Suppressor macrophage (primary cell): ENCODE results near the gene LRPAP1.
"Not testable (repeated sequence)": the region's sequence is repeated elsewhere in the genome, so short reads cannot be mapped to it uniquely, and the experiment has no call there.

Experiments used
- DNase-seq, 4 experiments: peaks; one replicate each; pipeline ENCODE4 v3.0.0-alpha.2; 2020 to 2022

LRPAP1 gene

DNA sequence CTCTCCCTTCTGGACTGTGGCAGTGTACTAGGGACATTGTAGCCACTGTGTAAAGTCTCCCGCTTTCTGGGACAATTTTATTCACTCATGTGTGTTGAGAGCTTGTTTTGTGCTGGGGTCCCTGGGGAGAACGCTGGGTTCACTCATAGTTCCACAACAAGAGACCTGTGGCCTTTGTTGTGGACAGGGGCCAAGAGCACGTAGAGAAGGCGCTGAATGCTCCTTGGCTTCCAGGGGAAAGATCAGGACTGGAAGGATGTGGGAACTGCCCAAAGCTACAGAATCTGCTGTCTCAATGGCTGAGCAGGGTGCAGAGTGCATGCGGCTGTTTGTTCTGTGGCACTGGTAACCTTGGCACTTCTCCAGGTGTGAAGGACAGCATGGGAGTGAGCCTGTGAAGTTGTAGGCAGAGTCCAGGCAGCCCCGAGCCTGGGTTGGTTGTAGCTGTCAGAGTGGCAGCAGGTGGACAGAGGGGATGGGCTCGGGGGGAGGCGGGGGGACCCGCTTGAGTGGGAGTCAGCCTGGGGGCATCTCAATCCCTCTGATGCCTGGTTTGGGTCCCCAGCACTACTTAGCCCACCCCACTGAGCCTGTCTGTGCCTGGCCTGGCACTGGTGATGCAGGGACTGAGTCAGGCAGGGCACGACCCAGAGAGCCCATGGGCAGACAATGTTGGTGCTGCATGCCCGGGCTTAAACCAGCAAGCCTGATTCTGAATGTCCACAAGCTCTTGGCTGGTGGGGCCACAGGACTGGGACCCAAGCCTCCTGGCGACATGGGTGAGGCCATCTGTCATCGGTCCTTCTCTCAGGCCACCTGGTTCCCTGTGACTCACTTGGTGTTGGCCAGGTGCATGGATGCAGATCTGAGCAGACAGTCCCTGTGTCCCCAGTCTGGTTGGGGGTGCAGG, 27.4 kb upstream of the LRPAP1 start:
- not testable (repeated sequence) for DNase-seq

DNA sequence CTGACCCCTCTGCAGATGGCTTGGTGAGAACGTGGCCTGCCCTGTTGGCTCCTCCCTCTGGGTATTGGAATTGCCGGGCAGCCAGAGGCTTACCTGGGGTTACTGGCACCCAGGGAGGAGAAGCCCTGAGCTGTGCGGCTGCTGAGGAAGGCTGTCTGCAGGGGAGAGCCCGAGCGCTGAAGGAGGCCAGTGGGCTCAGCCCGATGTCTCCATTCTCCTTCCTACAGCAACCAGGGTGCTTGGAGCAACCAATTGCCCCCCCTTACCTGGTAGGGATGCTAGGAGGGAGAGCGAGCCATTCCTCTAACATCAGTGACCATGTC, 26.3 kb upstream of the LRPAP1 start:
- DNase-seq = not testable (repeated sequence)

DNA sequence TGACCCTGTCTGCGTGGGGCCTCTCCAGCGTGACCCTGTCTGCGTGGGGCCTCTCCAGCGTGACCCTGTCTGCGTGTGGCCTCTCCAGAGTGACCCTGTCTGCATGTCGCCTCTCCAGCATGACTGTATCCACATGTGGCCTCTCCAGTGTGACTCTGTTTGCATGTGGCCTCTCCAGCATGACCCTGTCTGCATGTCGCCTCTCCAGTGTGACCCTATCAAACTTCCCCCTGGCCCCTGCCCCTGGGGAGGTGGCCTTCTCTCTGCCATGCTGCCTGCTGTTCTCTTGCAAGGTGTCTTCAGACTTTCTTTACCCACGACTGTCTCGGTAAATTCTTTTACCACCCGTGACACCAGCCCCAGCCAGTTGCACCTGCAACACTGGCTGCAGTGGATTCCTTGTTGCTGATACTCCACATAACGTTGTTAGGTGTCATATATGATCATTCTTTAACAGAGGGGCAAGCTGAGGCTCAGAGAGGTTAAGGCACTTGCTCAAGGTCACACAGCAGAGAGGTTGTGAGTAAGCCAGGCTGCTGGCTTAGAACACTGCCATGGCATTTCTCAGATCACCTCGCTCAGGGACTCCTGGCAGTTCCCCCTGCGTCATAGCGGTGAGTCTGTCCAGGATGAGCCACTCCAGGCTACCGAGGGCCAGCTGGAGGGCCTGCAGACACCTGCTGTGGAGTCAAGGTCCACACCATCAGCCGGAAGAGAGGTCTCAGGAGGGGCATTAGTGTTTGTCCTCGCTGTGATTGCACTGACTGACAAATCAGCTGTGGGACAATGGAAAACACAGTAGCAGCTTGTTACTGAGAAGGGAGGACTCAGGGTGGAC, 25.7 kb upstream of the LRPAP1 start:
- peak; percentile 17 to 46 (median 28) for DNase-seq

DNA sequence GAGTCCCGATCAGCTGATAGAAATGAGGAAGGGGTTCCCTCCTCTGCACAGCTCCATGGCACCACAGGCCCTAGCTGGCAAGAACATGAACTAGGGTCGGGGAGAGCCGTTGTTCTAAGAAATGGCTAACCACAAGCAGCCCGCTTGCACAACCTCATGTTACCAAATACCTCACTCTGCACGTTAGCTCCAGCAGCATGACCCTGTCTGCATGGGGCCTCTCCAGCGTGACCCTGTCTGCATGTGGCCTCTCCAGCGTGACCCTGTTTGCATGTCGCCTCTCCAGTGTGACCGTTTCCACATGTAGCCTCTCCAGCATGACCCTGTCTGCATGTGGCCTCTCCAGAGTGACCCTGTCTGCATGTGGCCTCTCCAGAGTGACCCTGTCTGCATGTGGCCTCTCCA, 24.9 kb upstream of the LRPAP1 start:
- DNase-seq = peak; percentile 94 to 97 (median 94)

DNA sequence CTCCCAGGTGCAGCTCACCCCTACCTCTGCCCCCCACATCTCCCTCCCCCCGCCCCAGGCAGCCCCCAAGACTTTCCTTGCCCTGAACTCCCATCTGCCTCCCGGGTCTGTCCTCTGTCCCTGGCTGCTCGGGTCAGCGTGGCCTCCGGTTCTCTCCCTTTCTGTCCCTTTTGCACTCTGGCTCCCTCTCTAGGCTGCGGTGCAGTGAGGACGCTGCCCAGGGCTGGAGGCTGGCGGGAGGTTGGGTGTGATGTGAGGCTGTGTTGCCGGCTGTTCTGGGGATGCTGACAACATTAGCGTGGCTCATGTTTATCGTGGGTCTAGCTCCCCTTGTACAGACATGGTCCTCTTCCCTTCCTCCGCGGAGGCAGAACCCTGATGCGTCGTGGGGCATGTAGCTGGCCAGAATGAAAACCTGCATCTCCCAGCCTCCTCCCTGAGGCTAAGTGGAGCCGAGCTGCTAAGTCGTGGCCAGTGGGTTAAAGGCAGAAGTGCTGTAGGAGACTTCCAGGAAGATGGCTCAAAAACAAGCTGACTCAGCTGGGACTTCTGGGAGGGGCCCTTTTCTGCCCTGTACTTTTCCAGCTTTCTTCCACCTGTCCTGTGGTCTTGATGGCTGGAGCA, 24.1 kb upstream of the LRPAP1 start:
- DNase-seq = peak in 3 of 4 experiments; percentile 11 to 50 (median 44)

DNA sequence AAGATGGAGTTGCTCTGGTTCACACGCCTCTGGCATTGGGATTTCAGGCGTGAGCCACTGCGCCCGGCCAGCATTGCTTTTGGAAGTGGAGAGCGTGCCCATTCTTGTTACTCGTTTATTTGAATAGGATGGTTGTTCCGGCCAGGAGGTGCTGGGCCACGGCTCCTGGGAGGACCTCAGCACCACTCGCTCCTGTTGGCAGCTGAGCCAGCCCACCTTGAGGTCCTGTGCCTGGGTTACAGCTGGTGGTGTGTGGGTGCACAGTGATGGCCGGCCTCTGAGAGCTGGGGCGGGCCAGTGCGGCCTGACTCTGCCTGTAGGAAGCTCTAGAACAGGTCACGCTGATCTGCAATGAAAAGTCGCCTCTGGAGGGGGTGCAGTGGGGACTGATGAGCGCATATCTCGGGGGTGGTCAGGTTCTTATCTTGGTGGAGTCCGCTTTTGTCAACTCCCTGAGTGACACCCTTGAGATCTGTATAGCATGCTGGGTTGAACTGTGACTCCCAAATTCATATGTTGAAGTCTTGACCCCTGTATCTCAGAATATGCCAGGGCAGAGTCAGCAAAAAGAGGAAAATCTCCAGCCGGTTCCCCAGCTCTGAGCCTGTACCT, 23.3 kb upstream of the LRPAP1 start:
- DNase-seq = not testable (repeated sequence)

DNA sequence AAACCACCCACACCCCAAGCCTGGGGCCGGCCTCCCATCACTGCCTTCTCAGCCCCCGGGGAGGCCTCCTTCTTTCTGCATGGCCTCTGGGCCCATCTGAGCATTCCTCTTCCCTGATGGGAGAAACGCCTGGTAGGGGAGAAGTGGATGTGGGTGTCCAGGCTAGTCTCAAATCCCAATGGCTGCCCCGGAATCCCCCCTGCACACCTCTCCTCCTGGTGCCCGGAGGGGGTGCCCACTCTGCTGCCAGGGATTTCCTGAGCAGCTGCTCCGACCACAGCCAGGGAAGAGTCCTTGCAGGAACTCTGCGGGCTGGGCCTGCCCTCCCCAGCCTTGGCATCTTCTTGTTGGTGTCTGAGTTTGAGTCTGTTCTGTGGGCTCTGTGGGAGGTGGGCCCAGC, 19.1 kb upstream of the LRPAP1 start:
- DNase-seq = not testable (repeated sequence)

DNA sequence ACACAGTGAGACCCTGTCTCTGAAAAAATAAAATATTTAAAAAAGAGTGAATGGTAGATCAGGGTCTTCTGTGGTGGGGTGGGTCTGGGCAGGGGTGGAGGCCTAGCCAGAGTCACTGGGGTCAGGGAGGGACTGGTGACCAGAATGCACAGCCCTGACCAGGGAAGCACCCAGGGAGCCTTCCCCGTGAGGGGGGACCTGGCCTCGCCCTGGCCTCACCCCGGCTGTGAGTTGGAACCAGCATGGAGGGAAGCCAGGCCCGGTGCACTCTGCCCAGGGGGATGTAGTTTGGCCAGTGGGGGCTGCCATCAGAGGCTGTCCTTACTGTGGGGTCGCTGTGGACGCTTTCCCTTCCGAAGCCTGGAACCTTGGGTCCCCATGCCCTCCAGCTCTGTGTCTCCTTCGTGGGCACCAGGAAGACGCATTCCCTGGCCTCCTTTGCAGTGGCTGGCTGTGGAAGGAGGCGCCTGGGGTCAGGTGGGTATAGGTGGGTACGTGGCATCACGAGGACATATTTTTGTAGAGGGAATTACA, 18.6 kb upstream of the LRPAP1 start:
- not testable (repeated sequence) for DNase-seq

DNA sequence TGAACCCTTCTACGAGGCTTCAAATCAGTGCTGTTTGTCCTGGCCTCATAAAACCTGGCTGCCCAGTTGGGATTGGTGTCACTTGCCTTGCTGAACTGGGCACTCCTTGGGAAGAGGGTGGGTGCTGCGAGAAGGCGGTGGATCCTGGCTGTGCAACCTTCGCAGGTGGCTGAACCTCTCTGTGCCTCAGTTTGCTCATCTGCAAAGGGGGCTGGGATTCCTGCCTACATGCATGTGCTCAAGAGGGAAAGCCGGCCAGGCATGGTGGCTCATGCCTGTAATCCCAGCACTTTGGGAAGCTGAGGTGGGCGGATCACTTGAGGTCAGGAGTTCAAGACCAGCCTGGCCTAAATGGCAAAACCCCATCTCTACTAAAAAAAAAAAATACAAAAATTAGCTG, 17.8 kb upstream of the LRPAP1 start:
- not testable (repeated sequence) for DNase-seq

DNA sequence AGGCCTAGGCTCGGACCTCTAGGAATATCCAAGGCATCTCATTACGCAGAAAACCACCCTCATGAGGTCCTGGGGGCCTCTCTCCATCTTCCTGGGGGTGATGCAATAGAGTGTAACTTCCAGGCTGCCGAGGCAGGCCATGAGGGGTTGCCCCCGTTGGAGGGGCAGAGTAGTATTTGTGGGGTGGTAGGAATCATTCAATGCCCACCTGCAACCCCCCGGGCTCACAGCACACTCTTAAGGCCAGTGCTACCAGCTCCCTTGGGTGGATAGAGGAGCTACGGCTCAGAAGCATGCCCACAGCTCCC, 17.4 kb upstream of the LRPAP1 start:
- DNase-seq = not testable (repeated sequence)

DNA sequence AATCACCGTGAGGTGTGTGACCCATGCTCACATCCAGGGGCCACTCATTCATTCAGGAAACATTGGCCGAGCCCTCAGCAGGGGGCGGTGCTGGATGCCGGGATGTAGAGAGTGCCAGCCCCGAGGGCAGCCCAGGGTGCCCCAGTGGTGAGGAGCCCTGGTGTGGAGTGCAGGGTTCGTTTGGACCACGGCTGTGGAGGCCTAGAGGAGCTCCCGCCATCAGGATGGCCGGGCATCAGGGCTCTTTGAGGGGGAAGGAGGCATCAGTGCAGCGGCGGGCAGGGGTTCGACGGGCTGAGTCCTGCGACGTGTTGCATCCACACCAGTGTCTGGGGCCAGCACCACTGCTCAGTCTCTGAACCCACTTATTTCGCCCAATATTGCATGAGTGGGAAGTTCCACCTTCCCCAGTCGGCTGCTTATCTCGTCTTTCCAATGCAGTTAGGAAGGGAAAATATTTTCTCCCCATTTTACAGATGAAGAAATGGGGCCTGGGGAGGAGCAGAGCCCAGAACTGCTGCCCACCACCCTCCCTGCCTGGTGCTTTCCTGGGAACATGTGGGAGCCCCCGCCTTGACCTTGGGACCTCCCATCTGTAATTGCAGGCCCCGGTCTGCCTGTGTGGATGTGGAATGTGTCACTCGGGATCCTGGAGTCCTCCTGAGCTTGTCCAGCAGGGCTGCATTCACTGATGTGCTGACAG, 16.9 kb upstream of the LRPAP1 start:
- not testable (repeated sequence) for DNase-seq

DNA sequence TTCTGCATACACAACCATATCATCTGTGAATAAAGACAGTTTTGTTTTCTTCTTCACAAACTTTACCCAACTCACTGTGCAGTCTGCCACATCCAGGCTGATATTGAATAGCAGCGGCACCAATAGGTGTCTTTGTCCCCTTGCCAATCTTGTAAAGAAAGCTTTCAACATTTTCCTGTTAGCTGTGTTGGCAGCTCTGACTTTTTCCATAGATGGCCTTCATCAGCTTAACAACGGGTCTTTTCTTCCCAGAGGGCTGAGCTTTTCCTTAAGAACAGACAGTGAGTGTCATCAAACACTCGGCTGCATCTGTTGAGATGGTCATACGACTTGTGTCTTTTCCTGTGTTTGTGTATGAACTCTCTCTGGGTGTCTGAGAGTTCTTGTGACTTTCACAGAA, 14.5 kb upstream of the LRPAP1 start:
- not testable (repeated sequence) for DNase-seq

DNA sequence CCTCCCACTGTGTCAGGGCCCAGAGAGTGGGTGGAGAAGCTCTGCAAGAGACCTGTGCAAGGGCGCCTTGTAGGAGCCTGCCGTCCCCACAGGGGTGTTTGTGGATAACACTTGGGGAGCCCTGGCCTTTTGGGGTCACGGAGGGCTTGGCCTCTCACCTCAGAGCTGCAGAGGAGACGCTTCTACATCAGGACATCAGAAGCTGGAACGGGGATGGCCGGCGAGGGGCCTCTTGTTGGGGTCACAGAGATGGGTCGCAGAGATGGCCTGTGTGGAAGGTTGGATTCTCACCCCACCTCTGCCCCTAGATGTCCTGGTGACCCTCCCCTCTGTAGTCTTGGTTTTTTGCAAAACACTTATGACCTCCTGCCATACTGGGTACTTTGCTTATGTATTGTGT, 13.1 kb upstream of the LRPAP1 start:
- not testable (repeated sequence) for DNase-seq

DNA sequence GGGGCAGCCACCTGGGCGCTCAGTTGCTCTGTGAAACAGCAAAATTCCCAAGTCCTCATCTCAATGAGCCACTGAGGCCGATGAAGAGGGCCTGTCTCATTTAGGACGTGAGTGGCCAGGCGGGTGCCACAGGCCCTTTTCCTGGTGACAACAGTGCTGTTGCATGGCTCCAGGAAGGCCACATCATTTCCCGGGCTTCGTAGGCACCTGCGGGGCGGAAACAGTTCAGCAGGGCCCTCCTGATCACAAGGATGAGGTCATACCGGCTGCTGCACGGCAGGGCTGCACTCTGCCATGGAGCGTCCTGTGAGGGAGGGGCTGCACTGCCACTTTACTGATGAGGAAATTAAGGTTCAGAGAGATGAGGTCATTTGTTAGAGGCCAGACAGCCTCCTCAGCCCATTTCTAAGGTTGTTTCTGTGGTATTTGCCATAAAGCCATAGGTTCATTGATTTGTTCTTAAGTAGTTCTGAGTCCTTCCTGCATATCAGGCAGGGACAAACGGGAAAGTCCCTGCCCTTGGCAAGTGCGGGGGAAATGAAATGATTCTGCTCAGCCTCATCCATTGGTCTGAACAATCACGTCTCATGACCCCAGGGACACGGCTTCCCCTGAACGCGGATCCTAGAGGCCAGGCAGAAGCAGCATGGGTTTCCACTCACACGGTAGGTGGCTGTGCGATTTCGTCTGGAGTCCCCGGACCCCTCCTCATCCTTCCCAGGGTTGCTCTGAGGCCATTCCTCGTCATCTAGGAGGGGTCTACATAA, 12.2 kb upstream of the LRPAP1 start:
- not testable (repeated sequence) for DNase-seq

DNA sequence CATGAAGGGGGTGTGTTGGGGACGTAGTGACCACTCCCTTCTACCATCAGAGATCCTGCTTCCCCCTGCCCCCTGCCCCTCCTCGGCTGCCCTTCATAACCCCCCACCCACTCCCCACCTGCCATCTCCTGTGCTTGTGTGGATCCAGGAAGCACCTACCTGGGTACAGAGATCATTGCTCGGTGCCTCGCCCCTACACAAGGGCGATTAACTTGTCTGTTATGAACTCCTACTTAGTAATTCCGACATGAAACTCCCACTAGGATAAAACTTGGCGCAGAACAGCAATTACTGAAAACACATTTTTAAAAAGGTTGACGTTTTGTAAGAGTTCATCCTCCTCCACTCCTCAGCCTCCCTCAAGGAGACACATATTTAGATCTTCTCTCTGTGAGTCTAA, 11.2 kb upstream of the LRPAP1 start:
- not testable (repeated sequence) for DNase-seq

DNA sequence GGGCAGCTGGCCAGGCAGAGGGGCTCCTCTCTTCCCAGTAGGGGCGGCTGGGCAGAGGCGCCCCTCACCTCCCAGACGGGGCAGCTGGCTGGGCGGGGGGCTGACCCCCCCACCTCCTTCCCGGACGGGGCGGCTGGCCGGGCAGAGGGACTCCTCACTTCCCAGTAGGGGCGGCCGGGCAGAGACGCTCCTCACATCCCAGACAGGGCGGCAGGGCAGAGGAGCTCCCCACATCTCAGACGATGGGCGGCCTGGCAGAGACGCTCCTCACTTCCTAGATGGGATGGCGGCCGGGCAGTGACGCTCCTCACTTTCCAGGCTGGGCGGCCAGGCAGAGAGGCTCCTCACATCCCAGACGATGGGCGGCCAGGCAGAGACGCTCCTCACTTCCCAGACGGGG, 6.7 kb upstream of the LRPAP1 start:
- DNase-seq = not testable (repeated sequence)

DNA sequence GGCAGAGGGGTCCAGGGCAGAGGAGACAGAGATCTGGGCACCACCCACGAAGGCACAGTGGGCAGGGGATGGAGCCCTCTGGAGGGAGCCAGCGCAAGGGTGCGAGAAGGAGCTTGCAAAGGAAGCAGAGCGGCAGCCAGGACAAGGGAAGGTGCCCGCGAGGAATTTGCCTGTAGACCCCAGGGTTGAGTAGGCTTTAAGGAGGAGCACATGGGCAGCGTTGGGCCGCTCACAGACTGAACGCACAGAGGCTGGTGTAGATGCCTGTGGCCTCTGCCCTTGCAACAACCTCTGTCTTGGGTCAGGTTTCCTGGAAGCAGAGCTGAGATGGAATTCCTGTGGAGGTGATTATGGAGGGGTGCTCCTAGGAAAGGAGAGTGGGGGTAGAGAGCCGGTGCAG, 3.6 kb upstream of the LRPAP1 start:
- not testable (repeated sequence) for DNase-seq

DNA sequence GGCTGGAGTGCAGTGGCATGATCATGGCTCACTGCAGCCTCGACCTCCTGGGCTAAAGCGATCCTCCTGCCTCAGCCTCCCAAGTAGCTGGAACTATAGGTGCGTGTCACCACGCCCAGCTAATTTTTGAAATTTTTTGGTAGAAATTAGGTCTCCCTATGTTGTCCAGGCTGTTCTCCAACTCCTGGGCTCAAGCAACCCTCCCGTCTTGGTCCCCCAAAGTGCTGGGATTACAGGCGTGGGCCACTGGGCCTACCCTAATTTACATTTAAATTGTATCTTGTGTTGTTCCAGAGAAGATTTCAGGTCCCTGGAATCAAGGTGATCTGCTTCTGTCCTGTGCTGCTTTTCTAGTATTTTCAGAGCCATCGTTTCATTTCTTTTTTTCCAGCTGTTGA, 1.2 kb upstream of the LRPAP1 start:
- no peak for DNase-seq

DNA sequence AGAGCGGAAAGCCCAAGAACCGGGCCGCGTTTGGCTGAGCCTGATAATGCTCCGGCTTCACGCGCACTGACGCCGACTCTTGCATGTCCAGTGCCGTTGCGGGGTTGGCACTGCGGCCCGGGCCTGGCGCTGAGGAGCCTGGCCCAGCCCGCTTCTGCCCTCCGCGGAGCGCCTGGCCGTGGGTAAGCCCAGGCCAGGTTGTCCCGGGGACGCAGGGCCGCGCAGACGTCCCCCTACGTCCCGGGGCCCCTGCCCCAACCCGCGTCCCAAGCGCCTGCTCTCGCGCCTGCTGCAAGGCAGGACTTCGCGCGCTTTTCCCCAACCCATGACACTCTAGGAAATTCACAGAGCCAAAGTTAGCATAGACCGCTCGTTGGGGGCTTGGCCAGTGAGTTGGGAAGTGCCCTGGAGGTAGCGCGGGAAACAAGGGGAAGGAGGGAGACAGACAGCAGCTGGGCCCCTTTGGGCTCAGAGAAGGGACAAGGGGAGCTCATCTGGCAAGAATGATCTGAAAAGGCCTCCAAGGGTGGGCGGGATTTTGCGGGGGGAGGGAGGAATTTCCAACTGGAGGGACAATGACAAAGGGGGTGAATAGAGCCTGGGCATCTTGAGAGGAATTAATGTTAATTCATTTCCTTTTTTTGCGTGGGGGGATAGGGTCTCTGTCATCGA, 665 bp upstream of the LRPAP1 start:
- no peak for DNase-seq

DNA sequence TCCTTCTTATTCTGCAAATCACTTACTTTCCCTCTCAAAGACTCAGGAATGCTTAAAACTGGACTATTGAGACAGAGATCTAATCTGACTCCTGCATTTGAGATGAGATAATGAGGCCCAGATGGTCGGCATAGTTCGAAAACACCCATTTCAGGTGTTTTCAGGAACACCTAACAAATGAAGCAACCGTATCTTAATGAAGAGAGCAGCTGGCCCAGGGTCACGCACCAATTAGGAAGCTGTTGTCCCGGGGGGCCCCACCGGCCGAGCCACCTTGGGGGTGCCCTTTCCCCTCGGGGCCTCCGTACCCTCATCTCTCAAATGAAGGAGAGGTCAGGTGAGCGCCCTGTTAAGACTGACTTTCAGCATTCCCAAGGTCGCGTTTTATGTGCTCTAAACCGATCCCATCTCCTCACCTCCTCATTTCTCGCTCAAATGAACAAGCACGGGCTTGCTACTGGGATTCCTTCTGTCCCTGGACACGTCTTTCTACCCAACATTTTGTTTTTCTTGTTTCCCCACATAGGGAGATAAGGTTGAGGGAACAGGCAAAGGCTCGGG, 824 bp downstream of the LRPAP1 start:
- peak in 1 of 4 experiments; percentile 6 for DNase-seq
